ENCODE results near the gene PALD1.
"Not testable (repeated sequence)": the region's sequence is repeated elsewhere in the genome, so short reads cannot be mapped to it uniquely, and the experiment has no call there.

PALD1 gene

DNA sequence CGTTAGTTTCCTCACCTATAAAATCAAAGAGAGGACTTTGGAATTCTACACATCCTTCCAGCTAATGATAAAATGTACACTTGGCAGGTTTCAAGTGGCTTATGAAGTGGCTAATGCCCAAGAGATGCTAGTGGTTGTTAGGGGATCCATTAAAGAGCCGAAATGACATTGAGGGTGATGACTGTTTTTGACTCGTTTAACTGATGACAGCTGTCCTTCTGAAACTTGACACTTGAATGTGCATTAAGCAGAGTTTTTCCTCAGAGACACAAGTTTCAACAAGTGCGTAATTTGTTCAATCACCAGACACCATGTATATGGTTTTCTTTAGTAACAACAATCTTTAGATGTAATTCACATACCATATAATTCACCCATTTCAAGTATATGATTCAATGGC is 125.5 kb downstream of the PALD1 start:
- DNase-seq: no peak

GRCh38 chr10:70605161-70605560 is 126.6 kb downstream of the PALD1 start:
- TF ChIP-seq GATA1 (IDR thresholded peaks at IDR 0.05; ENCODE audit: low read depth, low read length) (no peak), POLR2A (IDR thresholded peaks at IDR 0.05; ENCODE audit: low read length) (no peak)
- no peak for DNase-seq

More for the DNA sequence above, 125.5 kb downstream of the PALD1 start:
- TF ChIP-seq POLR2A (IDR thresholded peaks at IDR 0.05; ENCODE audit: low read length): no peak

DNA sequence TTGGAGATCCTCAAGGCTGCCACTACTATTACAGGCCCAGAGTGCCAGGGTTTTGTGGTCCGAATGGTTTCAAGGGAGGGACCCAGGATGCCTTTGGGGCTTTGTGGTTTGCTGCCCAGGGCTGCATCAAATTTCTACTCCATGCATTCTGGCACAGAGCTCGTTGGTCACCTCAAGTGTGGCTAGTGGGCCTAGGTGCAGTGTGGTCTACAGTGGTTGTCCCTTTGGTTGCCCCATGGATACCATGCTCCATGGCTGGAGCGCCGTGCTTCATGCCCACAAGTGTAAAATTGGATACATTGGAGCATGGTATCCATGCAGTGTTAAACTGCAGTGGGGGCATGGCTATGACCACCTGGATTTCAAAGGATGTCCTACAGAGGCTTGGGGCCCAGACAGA is 129.4 kb downstream of the PALD1 start:
- TF ChIP-seq GATA1 (IDR thresholded peaks at IDR 0.05; ENCODE audit: low read depth, low read length) (no peak), POLR2A (IDR thresholded peaks at IDR 0.05; ENCODE audit: low read length) (no peak)
- DNase-seq: no peak

- DNase-seq: no peak
- no peak for TF ChIP-seq GATA1 (IDR thresholded peaks at IDR 0.05; ENCODE audit: low read depth, low read length)
- no peak for TF ChIP-seq POLR2A (IDR thresholded peaks at IDR 0.05; ENCODE audit: low read length)
Observed at GRCh38 chr10:70613941-70614340, 135.4 kb downstream of the PALD1 start.

- DNase-seq: not testable (repeated sequence)
Observed at GRCh38 chr10:70614364-70614763, 135.8 kb downstream of the PALD1 start.

DNA sequence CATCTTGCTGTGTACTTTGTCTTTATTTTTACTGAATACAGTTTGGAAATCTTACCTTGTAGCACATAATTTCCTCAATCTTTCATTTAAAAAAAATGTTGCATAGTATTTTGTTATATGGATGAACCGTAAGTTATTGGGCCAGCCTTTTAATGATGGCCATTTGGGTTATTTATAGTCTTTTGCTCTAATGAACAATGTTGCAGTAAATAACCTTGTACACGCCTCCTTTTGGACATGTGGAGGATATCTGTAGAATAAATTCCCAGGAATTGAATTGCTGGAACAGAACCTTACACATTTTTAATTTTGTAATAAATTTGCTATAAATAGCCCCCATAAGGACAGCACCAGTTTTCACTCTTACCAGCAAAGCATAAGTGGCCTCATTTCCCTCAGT is 136.6 kb downstream of the PALD1 start:
- TF ChIP-seq GATA1 (IDR thresholded peaks at IDR 0.05; ENCODE audit: low read depth, low read length) (no peak), POLR2A (IDR thresholded peaks at IDR 0.05; ENCODE audit: low read length) (no peak)
- DNase-seq: no peak

GRCh38 chr10:70615784-70616522 is 137.4 kb downstream of the PALD1 start:
- no peak for DNase-seq

DNA sequence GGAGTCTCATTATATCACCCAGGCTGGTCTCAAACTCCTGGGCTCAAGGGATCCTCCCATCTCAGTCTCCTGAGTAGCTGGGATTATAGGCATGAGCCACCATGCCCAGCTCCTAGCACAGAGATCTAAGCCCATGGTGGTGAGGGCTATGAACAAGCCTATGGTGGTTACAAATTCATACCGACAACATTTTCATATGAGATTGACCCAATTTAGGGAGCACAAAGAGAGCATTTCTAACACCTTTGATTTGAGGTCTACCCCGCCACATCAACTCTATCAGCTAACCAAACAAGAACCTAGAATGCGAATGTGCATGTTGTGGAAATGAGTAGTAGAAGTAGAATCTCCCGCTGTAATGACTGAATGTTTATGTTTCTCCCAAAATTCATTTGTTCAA is 138.2 kb downstream of the PALD1 start:
- TF ChIP-seq GATA1 (IDR thresholded peaks at IDR 0.05; ENCODE audit: low read depth, low read length) (no peak), POLR2A (IDR thresholded peaks at IDR 0.05; ENCODE audit: low read length) (no peak)
- DNase-seq: no peak

More at GRCh38 chr10:70615784-70616522, 137.4 kb downstream of the PALD1 start:
- TF ChIP-seq POLR2A (IDR thresholded peaks at IDR 0.05; ENCODE audit: low read length) (no peak), GATA1 (IDR thresholded peaks at IDR 0.05; ENCODE audit: low read depth, low read length) (no peak)

Measured in erythroblast (primary cell).